GM18519 (cell line): Measurements from ENCODE around the gene ITGA5.

Source experiments
- ATAC-seq: cut with Tn5 transposase; IDR thresholded peaks from one replicate; pipeline ENCODE4 v1.9.1; 2021; ENCODE audit warnings: mild to moderate bottlenecking, moderate library complexity; ENCODE audit not compliant: unreplicated experiment, low FRiP score

Gene ITGA5

DNA sequence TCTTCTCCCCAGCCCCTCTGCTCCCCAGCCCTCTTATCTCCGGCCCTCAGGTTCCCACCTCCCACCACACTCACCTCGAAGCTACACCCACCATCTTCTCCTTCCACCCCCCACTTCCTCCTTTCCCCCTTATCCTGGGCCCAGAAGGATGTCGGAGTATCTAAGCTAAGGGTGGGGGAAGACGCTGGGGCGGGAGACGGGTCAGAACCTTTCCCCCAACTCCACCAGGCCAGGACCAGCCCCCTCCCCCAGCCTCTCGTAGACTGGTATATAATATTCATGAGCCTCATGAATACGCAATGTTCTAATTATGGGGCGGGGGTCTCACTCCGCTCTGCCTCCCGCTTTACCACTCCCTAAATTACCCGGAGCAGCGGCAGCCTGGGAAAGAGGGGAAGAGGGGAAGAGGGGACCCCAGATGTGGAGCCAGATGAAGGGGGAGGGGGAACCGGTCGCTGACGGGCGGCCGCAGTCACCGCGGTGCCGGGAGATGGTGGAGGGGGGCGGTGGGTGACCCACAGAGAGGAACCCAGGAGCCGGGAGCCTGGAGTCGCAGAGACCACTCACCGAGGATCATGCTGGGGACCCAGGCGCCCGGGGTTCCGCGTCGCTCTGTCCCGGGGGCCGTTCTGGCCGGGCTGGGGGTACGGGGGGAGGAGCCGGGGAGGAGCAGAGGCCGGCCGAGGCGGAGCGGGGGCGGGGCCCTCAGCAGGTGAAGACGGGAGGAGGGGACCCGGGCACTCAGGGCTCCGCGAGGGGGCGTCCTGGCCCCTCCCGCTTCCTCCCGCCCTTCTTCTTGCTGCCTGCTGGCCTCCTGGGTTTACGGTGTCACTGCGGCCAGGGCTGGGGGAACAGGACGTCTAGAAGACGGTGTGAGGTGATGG is 28.2 kb downstream of the ITGA5 start:
- ATAC-seq, result no peak

GRCh38 chr12:54390176-54390667 is 28.8 kb downstream of the ITGA5 start:
- ATAC-seq, result no peak

GRCh38 chr12:54389607-54390175 is 29.4 kb downstream of the ITGA5 start:
- no peak for ATAC-seq

- no peak for ATAC-seq
These were observed 29.9 kb downstream of the ITGA5 start for GRCh38 chr12:54389134-54389508.

- ATAC-seq, result no peak
These were observed 30.6 kb downstream of the ITGA5 start for GRCh38 chr12:54388237-54389133.

- no peak for ATAC-seq
These were observed 32.0 kb downstream of the ITGA5 start for GRCh38 chr12:54387114-54387467.

DNA sequence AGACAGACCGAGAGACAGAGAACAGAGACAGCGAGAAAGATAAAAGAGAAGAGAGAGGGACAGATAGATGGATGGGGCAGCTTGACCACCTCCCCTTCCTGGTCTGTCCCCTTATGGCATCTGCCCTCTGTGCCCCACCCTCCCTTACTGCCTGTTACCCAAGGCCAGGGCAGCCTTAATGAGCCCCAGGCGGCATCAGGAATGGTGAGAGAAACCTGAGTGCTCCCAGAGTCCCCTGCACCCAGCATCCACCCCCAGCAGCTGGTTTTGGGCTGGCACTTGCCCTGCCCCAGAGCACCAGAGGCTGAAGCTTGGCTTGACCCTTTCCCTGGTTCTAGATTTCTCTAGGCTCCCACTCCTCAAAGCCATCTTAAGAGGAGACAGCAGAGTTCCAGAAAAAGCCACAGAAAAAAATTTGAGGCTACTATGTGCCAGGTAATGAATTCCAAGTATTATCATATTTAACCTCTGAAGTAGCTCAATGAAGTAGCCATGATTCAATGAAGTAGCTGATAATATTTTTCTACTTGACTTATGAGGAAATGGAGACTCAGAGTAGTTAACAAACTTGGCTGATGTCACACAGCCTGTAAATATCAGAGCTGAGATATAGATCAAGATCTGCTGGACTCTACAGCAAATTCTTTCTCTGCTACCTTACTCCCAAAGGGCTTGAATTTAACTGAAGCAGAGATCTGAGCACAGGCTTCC is 32.5 kb downstream of the ITGA5 start:
- no peak for ATAC-seq

- no peak for ATAC-seq
These were observed 33.7 kb downstream of the ITGA5 start for GRCh38 chr12:54385251-54385914.

DNA sequence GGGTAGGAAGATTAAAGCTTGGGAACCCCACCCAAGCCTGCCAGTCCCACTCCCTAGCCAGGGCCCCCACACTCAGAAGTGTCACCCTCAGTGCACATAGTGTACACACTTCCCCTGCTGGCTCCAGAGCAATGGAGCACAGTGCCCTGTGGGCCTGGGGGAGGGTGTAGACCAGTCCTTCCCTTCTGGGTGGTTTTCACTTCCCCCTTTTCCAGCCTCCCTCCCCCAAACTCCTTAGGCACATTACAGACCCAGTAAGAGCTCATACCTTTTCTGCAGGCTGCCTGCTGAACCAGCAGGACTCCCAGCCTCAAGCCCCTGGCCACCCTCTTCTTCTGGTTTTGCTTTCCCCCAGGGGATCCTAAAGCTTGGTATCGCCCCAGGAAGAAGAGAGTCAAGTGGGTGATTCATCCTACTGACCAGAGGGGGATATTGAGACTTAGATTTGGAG is 34.5 kb downstream of the ITGA5 start, which contains the start of gene ZNF385A:
Gene ZNF385A (minus strand): TSS at position 143 of the 451 bp plus-strand sequence. CDS start 219 bp downstream, outside the sequence.
- ATAC-seq, result no peak

- no peak for ATAC-seq
These were observed 35.9 kb downstream of the ITGA5 start for GRCh38 chr12:54383041-54383609.

DNA sequence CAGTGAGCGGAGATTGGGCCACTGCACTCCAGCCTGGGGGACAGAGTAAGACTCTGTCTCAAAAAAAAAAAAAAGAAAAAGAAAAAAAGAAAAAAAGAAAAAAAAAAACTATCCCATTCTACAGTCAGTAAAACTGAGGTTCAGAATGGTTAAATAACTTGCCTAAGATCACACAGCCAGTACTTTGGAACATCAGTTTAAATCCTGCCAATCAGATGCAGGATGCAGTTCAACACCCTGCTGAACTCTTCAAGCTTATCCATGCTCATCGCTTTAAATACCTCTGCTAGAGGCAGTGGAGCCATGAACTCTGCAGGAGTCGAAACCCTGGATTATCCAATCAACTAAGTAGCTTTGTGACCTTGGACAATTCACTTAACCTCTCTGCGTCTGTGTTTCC is 37.9 kb downstream of the ITGA5 start:
- no peak for ATAC-seq

GRCh38 chr12:54379398-54380201 is 39.5 kb downstream of the ITGA5 start:
- peak; percentile 59 for ATAC-seq

DNA sequence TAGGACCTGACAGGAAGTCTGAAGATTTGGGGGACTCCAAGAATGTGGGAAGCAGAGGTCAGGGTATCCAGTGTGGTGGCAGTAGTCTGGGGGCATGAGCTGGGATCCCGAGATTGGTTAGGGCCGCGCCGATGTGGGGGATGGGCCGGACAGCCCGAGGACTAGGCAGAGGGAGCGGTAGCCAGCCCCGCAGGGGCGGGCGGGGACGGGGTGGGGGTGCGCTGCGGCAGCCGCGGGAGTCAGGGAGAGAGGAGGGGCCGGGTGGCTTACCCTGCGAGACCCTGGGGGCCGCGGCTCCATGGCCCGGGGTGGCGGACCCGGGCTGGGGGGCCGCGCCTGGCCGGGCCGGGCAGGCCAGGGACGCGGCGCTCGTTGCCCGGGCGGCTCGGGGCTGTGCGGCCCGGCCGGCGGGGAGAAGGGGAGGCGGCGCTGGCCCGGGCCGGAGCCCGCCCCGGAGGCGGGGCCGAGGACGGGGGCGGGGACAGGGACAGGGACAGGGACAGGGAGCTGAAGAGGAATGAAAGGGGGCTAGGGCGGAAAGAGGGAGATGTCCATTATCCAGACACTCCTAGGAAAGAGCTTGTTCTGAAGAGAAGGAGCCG is 40.2 kb downstream of the ITGA5 start:
- ATAC-seq, result no peak

DNA sequence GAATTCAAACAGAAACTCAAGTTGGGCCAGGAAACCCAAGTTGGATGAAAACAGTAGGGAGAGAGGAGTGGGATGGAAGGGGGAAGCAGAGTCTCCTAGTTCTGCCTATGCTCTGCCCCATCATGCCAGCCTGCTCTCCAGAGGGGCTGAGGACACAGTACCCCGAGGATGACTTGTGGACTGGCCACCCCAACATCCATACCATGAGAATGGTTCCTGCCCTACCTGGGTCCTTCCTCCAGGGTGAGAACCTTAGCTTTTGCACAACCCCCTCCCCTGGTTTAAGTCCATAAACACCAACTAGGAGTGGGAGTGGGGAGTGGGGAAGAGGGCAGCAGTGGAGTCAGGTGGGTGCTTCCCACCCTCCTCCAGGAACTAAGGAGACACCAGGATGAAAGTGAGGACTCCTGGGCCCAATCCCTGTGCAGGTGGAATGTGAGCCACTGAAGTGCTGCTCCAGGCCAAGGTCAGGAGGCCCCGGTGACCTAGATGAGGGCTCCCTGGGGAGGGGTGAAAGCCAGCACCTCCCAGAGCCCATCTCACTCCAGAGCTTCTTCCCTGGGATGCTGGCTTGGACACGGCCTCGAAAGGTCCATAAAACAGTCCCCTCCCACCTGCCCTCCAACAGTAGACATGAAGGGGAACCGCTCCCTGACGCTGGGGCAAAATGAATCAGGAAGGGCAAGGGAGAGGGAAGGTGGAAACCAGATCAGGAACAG is 41.1 kb downstream of the ITGA5 start:
- ATAC-seq, result no peak

DNA sequence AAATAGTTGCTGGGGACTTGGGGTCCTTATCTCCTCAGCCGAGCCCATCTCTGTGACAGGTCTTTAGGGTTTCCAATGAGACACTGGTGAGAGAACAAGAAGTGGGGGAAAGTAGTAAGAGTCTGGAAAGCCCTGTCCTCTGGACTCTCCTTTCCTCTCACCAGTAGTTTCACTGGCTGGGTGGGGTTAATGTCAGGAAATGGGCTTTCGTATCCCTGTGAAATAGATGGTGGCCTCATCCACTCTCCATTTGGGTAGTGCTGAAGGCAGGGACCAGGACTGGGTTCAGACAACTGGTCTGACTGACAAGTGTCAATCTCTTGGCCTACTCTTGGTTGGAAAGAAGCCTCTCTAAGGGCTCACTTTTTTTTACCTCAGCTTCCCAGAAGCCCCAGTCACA is 42.1 kb downstream of the ITGA5 start:
- ATAC-seq, result no peak

DNA sequence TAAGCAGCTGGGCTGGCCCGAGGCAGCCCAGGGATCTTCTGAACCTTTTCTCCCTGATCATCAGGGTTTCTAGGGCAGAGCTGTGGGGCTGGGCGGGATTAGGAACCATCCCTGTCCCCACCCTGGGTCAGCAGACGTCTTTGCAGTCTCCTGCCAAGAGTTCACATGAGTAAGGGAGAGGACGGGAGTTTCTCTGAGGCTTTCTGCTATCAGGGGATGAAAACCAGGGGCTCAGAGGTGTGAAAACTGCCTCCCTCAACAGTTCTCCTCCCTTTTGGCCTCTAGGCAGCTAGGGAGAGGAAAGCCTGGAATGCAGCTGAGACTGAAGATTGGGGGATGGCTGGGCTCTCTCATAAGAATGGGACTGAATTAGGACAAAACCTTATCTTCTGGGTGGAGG is 42.5 kb downstream of the ITGA5 start:
- no peak for ATAC-seq

- no peak for ATAC-seq
These were observed 43.8 kb downstream of the ITGA5 start for GRCh38 chr12:54375259-54375579.
